Measurements from ENCODE around the gene AQP9. TPM values are rescaled to one million over a fixed set of nuclear protein-coding genes. Genes with fewer than 3 reads are reported as not detected.
A peak's percentile ranks its signal among the peaks of the same experiment; 100 is the strongest.

AQP9 gene
- total RNA-seq, 1 donor from 2014 or later: 0.43 TPM

DNA sequence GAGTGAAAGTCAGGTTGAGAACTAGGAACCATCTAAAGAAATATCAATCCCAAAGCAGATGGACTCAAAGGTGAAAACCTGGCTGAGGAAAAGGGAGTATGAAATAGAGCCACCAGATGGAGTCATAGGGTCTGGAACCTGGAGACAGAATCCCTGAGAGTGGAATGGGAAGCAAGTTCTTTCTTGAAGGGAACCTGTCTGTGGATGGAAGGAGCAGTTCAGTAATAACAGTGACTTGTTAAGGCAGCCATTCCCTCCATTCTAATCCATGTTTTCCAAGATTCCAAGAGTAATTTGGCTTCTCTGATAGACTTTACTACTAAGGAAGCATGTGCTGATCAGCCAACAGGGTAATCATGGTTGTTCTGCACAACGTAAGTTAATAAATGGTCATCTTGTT is 22.5 kb upstream of the AQP9 start:
- Histone ChIP-seq H3K9me3 (no peaks in the 10 kb centered on the region), H3K4me3 (no peak overlapping the region), H3K27me3 (no peaks in the 10 kb centered on the region), H3K4me1 (no peaks in the 10 kb centered on the region), H3K27ac (no peak overlapping the region), H3K36me3 (no peaks in the 10 kb centered on the region)
- no peak for DNase-seq (ENCODE audit: low spot score in 2 of 2)
- TF ChIP-seq, protein P1, sequence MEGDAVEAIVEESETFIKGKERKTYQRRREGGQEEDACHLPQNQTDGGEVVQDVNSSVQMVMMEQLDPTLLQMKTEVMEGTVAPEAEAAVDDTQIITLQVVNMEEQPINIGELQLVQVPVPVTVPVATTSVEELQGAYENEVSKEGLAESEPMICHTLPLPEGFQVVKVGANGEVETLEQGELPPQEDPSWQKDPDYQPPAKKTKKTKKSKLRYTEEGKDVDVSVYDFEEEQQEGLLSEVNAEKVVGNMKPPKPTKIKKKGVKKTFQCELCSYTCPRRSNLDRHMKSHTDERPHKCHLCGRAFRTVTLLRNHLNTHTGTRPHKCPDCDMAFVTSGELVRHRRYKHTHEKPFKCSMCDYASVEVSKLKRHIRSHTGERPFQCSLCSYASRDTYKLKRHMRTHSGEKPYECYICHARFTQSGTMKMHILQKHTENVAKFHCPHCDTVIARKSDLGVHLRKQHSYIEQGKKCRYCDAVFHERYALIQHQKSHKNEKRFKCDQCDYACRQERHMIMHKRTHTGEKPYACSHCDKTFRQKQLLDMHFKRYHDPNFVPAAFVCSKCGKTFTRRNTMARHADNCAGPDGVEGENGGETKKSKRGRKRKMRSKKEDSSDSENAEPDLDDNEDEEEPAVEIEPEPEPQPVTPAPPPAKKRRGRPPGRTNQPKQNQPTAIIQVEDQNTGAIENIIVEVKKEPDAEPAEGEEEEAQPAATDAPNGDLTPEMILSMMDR (IDR thresholded peaks at IDR 0.05): peak in 1 of 3 experiments; percentile 16
- intact Hi-C loops (cut with DNase I): no loop called here

DNA sequence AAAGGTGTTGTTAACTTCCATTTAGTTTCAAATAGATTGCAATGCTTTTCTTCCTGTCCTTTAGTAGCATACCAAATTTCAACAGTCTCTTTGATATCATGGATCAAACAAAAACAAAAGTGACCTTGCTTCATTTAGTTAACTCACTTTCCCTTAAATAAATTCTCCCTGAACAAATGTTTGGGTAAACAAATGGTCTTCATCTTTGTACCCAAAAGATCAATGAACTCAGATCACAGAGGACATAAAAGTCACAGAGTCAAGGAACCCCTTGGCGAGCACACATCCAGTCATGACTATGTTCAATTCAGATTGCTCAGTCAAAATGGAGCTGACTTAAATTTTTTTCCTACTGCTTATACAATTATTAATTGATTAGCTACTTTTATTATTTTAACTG is 20.6 kb upstream of the AQP9 start:
- intact Hi-C loops (cut with DNase I): no loop called here
- Histone ChIP-seq H3K9me3 (no peaks in the 10 kb centered on the region), H3K27ac (no peak overlapping the region), H3K4me3 (no peak overlapping the region), H3K4me1 (no peaks in the 10 kb centered on the region), H3K36me3 (no peaks in the 10 kb centered on the region), H3K27me3 (no peaks in the 10 kb centered on the region)
- no peak for DNase-seq (ENCODE audit: low spot score in 2 of 2)
- TF ChIP-seq, protein P1 (IDR thresholded peaks at IDR 0.05): no peak

DNA sequence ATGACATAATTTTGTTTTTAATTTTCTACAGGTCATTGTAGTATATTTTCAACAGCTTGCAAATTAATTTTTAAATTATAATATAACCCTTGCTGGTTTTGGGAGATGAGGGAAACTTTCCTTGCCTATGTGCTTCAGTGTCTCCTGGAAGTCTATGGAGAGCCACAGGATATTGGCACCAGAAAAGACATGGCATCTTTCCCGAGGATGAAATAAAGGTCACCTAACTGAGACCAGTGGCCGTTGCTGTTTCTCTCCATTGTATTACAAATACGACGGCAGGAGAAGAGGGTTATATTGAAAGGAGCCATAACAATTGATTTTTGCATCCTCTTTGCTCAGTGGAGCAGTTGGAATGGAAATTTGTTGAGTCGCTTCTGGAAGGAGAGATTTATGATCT is 19.9 kb upstream of the AQP9 start:
- TF ChIP-seq, protein P1 (IDR thresholded peaks at IDR 0.05): no peak
- Histone ChIP-seq H3K4me1 (no peaks in the 10 kb centered on the region), H3K27me3 (no peaks in the 10 kb centered on the region), H3K27ac (no peak overlapping the region), H3K4me3 (no peak overlapping the region), H3K9me3 (no peaks in the 10 kb centered on the region), H3K36me3 (no peaks in the 10 kb centered on the region)
- no peak for DNase-seq (ENCODE audit: low spot score in 2 of 2)
- intact Hi-C loops (cut with DNase I): no loop called here

GRCh38 chr15:58119016-58119415 is 19.2 kb upstream of the AQP9 start:
- no peak for DNase-seq (ENCODE audit: low spot score in 2 of 2)

GRCh38 chr15:58124585-58124984 is 13.6 kb upstream of the AQP9 start:
- TF ChIP-seq, protein P1 (IDR thresholded peaks at IDR 0.05): no peak
- DNase-seq (ENCODE audit: low spot score in 2 of 2): no peak
- Histone ChIP-seq H3K27me3 (no peaks in the 10 kb centered on the region), H3K4me1 (no peaks in the 10 kb centered on the region), H3K27ac (no peak overlapping the region), H3K36me3 (no peaks in the 10 kb centered on the region), H3K4me3 (no peak overlapping the region), H3K9me3 (peaks cover 0 to 5% of the 10 kb centered on the region in 2 donors)
- intact Hi-C loops (cut with DNase I): no loop called here

More at GRCh38 chr15:58119016-58119415, 19.2 kb upstream of the AQP9 start:
- TF ChIP-seq, protein P1 (IDR thresholded peaks at IDR 0.05): no peak
- Histone ChIP-seq H3K9me3 (no peaks in the 10 kb centered on the region), H3K27ac (no peak overlapping the region), H3K4me1 (no peaks in the 10 kb centered on the region), H3K36me3 (no peaks in the 10 kb centered on the region), H3K27me3 (no peaks in the 10 kb centered on the region), H3K4me3 (no peak overlapping the region)
- intact Hi-C loops (cut with DNase I): no loop called here

DNA sequence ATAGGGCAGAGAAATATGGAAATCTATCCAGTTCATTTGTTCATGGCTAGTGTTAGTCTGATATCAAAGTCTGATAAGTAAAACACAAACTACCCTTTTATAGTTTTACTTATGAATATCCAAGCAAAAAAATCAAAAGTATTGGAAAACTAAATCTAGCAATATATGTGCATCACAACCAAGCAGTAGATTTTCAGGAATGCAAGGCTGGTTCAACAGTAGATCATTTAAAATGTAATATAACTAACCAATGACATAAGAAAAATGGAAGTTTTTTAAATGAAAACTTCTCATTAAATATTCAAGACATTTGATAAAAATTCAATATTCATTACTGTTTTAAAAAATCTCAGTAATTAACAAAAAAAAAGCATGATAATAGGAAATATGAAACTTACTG is 12.8 kb upstream of the AQP9 start:
- no peaks in the 10 kb centered on the region for H3K27me3 ChIP-seq
- no peak overlapping the region for H3K4me3 ChIP-seq
- TF ChIP-seq, protein P1 (IDR thresholded peaks at IDR 0.05): no peak
- H3K27ac ChIP-seq: no peak overlapping the region
- DNase-seq (ENCODE audit: low spot score in 2 of 2): no peak
- no peaks in the 10 kb centered on the region for H3K36me3 ChIP-seq
- no peaks in the 10 kb centered on the region for H3K4me1 ChIP-seq
- intact Hi-C loops (cut with DNase I): no loop called here
- peaks cover 0 to 5% of the 10 kb centered on the region in 2 donors for H3K9me3 ChIP-seq

Data from ascending aorta (tissue), 2 donors.